ENCODE data around the gene C14orf119.

C14orf119 gene

DNA sequence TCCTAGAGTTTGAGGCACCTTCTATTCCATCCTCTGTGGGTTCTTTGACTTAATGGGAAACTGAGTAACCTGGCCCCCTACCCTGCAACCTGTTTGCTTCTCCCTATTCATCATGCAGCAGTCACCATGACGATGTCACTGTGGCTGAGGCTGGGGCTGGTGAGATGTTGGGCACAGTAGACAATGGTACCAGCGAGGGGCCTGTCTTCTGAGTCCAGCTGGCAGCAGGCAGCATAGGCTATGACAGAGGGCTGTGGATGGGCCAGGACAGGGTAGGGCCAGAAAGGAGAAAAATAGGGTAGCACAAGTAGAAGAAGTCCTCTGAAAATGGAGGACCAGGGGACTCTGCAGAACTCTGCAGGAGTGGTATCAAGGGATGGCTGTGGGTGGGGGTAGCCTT is 7.5 kb downstream of the C14orf119 start:
- Histone ChIP-seq H3K27me3 (ENCODE audit: control insufficient read depth, low read length) (no peaks in the 10 kb centered on the region; the same call in 1 of the 2 replicates), H3K4me1 (ENCODE audit: control insufficient read depth, low read length) (peaks cover 12% of the 10 kb centered on the region), H3K27ac (ENCODE audit: low read depth, low read length) (no peak overlapping the region), H3K79me2 (ENCODE audit: control insufficient read depth, low read length) (peaks cover 6% of the 10 kb centered on the region), H3K36me3 (ENCODE audit: control insufficient read depth, low read length) (peaks cover 11% of the 10 kb centered on the region), H3K4me3 (ENCODE audit: low read length) (no peak overlapping the region), H3K9me3 (ENCODE audit: control insufficient read depth, insufficient read depth, low read length) (no peaks in the 10 kb centered on the region), H4K20me1 (ENCODE audit: control insufficient read depth, insufficient read depth, low read depth, low read length) (no peaks in the 10 kb centered on the region), H3F3A (ENCODE audit: control insufficient read depth, insufficient read depth) (no peaks in the 10 kb centered on the region), H3K9me2 (replicated peaks; ENCODE audit: control insufficient read depth, low read length) (no peaks in the 10 kb centered on the region), H3K4me2 (ENCODE audit: low read length) (no peak overlapping the region)
- no peak for TF ChIP-seq EZH2phosphoT487 (IDR thresholded peaks at IDR 0.05; ENCODE audit: borderline replicate concordance, low read length)

- Histone ChIP-seq H3K36me3 (ENCODE audit: control insufficient read depth, low read length) (peaks cover 3% of the 10 kb centered on the region; the same call in 1 of the 2 replicates), H3F3A (ENCODE audit: control insufficient read depth, insufficient read depth) (no peaks in the 10 kb centered on the region), H3K9me3 (ENCODE audit: control insufficient read depth, insufficient read depth, low read length) (no peaks in the 10 kb centered on the region), H3K27ac (ENCODE audit: low read depth, low read length) (no peak overlapping the region), H3K9me2 (replicated peaks; ENCODE audit: control insufficient read depth, low read length) (no peaks in the 10 kb centered on the region), H3K4me2 (ENCODE audit: low read length) (no peak overlapping the region), H3K4me1 (ENCODE audit: control insufficient read depth, low read length) (peaks cover 12% of the 10 kb centered on the region), H3K4me3 (ENCODE audit: low read length) (no peak overlapping the region), H3K27me3 (ENCODE audit: control insufficient read depth, low read length) (no peaks in the 10 kb centered on the region; the same call in 1 of the 2 replicates), H4K20me1 (ENCODE audit: control insufficient read depth, insufficient read depth, low read depth, low read length) (no peaks in the 10 kb centered on the region), H3K79me2 (ENCODE audit: control insufficient read depth, low read length) (no peaks in the 10 kb centered on the region)
- no peak for TF ChIP-seq EZH2phosphoT487 (IDR thresholded peaks at IDR 0.05; ENCODE audit: borderline replicate concordance, low read length)
Measured at GRCh38 chr14:23103581-23103980, 8.3 kb downstream of the C14orf119 start.

GRCh38 chr14:23104070-23104590 is 8.8 kb downstream of the C14orf119 start:
- no peak overlapping the region for H3K4me2 ChIP-seq (ENCODE audit: low read length)
- TF ChIP-seq EZH2phosphoT487 (IDR thresholded peaks at IDR 0.05; ENCODE audit: borderline replicate concordance, low read length) = no peak
- TF ChIP-seq, protein P1, sequence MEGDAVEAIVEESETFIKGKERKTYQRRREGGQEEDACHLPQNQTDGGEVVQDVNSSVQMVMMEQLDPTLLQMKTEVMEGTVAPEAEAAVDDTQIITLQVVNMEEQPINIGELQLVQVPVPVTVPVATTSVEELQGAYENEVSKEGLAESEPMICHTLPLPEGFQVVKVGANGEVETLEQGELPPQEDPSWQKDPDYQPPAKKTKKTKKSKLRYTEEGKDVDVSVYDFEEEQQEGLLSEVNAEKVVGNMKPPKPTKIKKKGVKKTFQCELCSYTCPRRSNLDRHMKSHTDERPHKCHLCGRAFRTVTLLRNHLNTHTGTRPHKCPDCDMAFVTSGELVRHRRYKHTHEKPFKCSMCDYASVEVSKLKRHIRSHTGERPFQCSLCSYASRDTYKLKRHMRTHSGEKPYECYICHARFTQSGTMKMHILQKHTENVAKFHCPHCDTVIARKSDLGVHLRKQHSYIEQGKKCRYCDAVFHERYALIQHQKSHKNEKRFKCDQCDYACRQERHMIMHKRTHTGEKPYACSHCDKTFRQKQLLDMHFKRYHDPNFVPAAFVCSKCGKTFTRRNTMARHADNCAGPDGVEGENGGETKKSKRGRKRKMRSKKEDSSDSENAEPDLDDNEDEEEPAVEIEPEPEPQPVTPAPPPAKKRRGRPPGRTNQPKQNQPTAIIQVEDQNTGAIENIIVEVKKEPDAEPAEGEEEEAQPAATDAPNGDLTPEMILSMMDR (IDR thresholded peaks at IDR 0.05; ENCODE audit: low read depth, low read length, poor library complexity, severe bottlenecking) = no peak

DNA sequence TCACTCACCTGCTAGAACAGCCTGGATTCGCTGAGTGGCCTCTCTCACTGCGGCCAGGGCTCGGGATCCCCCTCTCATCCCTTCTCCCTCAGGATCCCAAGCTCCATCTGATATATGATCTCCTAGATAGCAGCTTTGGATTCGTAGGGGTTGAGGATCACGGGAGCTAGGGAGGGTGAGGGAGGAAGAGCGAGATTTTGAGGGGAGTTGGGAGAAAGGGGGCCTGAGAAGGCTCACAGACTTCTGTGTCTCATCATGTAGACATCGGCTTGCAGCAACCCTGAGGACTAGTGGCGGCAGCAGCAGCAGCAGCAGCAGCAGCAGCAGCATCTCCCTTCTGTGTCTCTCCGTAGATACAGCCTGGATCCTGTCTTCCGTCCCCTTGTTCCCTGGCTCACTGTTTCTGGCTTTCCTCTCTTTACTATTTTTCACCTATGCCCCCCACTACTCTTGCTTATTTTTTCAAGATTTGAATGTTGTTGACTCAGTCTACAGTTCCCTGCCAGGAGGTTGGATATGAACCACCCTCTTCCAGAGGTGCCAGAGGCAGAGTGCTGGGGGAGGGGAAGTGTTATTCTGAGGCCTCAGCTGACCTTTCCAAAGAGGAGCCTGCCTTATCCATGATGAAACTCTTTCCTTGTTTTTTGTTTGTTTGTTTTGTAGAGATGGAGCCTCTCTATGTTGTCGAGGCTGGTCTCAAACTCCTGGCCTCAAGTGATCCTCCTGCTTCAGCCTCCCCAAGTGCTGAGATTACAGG is 9.5 kb downstream of the C14orf119 start, which contains the start of gene CIROP:
Gene CIROP, minus strand, starts transcription at position 399 of the 757 bp plus-strand sequence. Its CDS starts 69 bp downstream, at position 330.
- H3K4me2 ChIP-seq (ENCODE audit: low read length) = no peak within 1 kb of the TSS
- no peaks in the 10 kb centered on the region for H4K20me1 ChIP-seq (ENCODE audit: control insufficient read depth, insufficient read depth, low read depth, low read length)
- no peak for TF ChIP-seq EZH2phosphoT487 (IDR thresholded peaks at IDR 0.05; ENCODE audit: borderline replicate concordance, low read length)
- TF ChIP-seq, protein P1 (IDR thresholded peaks at IDR 0.05; ENCODE audit: low read depth, low read length, poor library complexity, severe bottlenecking) = no peak

More at GRCh38 chr14:23104070-23104590, 8.8 kb downstream of the C14orf119 start:
- no peak overlapping the region for H3K27ac ChIP-seq (ENCODE audit: low read depth, low read length)
- no peaks in the 10 kb centered on the region for H4K20me1 ChIP-seq (ENCODE audit: control insufficient read depth, insufficient read depth, low read depth, low read length)
- H3K9me2 ChIP-seq (replicated peaks; ENCODE audit: control insufficient read depth, low read length) = no peaks in the 10 kb centered on the region
- peaks cover 12% of the 10 kb centered on the region for H3K4me1 ChIP-seq (ENCODE audit: control insufficient read depth, low read length)
- no peaks in the 10 kb centered on the region for H3K9me3 ChIP-seq (ENCODE audit: control insufficient read depth, insufficient read depth, low read length)
- no peaks in the 10 kb centered on the region for H3F3A ChIP-seq (ENCODE audit: control insufficient read depth, insufficient read depth)
- H3K36me3 ChIP-seq (ENCODE audit: control insufficient read depth, low read length) = no peaks in the 10 kb centered on the region
- no peak overlapping the region for H3K4me3 ChIP-seq (ENCODE audit: low read length)
- no peaks in the 10 kb centered on the region for H3K79me2 ChIP-seq (ENCODE audit: control insufficient read depth, low read length)
- H3K27me3 ChIP-seq (ENCODE audit: control insufficient read depth, low read length) = no peaks in the 10 kb centered on the region; the same call in 1 of the 2 replicates

More for the DNA sequence above, 9.5 kb downstream of the C14orf119 start, which contains the start of gene CIROP:
- H3K27ac ChIP-seq (ENCODE audit: low read depth, low read length) = no peak within 1 kb of the TSS
- H3F3A ChIP-seq (ENCODE audit: control insufficient read depth, insufficient read depth) = no peaks in the 10 kb centered on the region
- H3K4me3 ChIP-seq (ENCODE audit: low read length) = no peak within 1 kb of the TSS
- peaks cover 12% of the 10 kb centered on the region for H3K4me1 ChIP-seq (ENCODE audit: control insufficient read depth, low read length)
- no peaks in the 10 kb centered on the region; the same call in 1 of the 2 replicates for H3K27me3 ChIP-seq (ENCODE audit: control insufficient read depth, low read length)
- no peaks in the 10 kb centered on the region for H3K9me3 ChIP-seq (ENCODE audit: control insufficient read depth, insufficient read depth, low read length)
- no peaks in the 10 kb centered on the region for H3K36me3 ChIP-seq (ENCODE audit: control insufficient read depth, low read length)
- no peaks in the 10 kb centered on the region for H3K9me2 ChIP-seq (replicated peaks; ENCODE audit: control insufficient read depth, low read length)
- H3K79me2 ChIP-seq (ENCODE audit: control insufficient read depth, low read length) = no peaks in the 10 kb centered on the region
